Tibial nerve (tissue), 4 donors: ENCODE results near the gene SCN4B. TPM values are rescaled to one million over a fixed set of nuclear protein-coding genes. Genes with fewer than 3 reads are reported as not detected.

ENCODE experiments used
- DNase-seq, 2 donors: peaks; one replicate each; pipeline ENCODE4 v3.0.0-alpha.2; 2019; ENCODE audit warnings: low spot score in 2 of 2
- H3K27ac ChIP-seq, 4 donors: fragments of 200-600 bp; sonication (generic) in 3 of 4; one replicate each; pipeline ENCODE4 v1.5.1; 2017 to 2019; ENCODE audit warnings: mild to moderate bottlenecking in 1 of 4
- H3K27me3 ChIP-seq, 2 donors: fragments of 200-600 bp; sonication (generic) in 1 of 2; one replicate each; pipeline versions ENCODE4 v1.5.1 to v1.6.0; 2017 to 2019
- H3K36me3 ChIP-seq, 3 donors: fragments of 200-600 bp; sonication (generic); one replicate each; pipeline ENCODE4 v1.5.1; 2018 to 2019
- H3K4me1 ChIP-seq, 4 donors: fragments of 200-600 bp; sonication (generic) in 3 of 4; one replicate each; pipeline ENCODE4 v1.5.1; 2017 to 2019
- H3K4me3 ChIP-seq, 4 donors: fragments of 200-600 bp; sonication (generic) in 3 of 4; one replicate each; pipeline ENCODE4 v1.5.1; 2017 to 2019; ENCODE audit warnings: mild to moderate bottlenecking in 1 of 4, moderate library complexity in 1 of 4
- H3K9me3 ChIP-seq, 4 donors: fragments of 200-600 bp; sonication (generic) in 3 of 4; one replicate each; pipeline ENCODE4 v1.5.1; 2017 to 2019
- EP300 ChIP-seq, 2 donors: sonication (generic); formaldehyde crosslinking; IDR thresholded peaks; one replicate each; pipeline ENCODE4 v1.6.1; 2017; ENCODE audit warnings: antibody characterized with exemption in 2 of 2, mild to moderate bottlenecking in 1 of 2
- POLR2A ChIP-seq, 2 donors: fragments of 450-650 bp; IDR thresholded peaks; one replicate each; pipeline ENCODE4 v1.6.1; 2017; ENCODE audit warnings: antibody characterized with exemption in 2 of 2, mild to moderate bottlenecking in 2 of 2, moderate library complexity in 2 of 2
- WGBS, 2 donors: methylation state at CpG; one replicate each; pipeline ENCODE4 v1.1.5; 2018; 5-methylcytosine and 5-hydroxymethylcytosine counted together
- total RNA-seq, 4 donors: library from RNA; depleted of rRNA; stranded (reverse); fragments of >200 nt; gene quantifications; one replicate each; pipeline ENCODE4 v1.1.0, GENCODE V29; 2016
- TF ChIP-seq, protein P1 (sequence below), 5 experiments: fragments of 200-600 bp in 3 of 5; fragments of 450-650 bp in 2 of 5; sonication (generic) in 3 of 5; IDR thresholded peaks; one replicate each; pipeline ENCODE4 v1.5.1; 2016 to 2019; ENCODE audit warnings: antibody characterized with exemption in 5 of 5, mild to moderate bottlenecking in 3 of 5, moderate library complexity in 2 of 5

The SCN4B gene
- total RNA-seq, 4 donors from 2014 or later: 0.66 to 4.1 (median 1.1) TPM

DNA sequence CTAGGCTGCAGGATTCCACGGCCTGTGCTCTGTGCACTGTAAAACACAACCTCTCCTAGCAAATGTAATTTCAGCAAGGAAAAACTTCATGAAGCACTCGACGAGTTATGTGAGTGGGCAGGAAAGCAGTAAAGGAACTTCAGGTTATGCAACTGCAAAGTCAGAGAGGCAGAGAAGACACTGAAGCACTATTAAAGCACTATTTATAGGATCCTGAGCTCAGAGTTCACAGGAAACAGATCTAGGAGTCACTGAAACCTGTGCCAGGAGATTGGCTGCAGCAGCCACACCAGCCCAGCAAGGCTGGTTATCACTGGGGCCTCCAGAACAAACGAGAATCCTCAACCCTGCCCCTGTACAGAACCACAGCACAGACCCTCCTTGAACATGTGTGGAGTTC, 68.4 kb downstream of the SCN4B start:
- no peak for DNase-seq
- no peaks in the 10 kb centered on the region for H3K27me3 ChIP-seq
- no peak overlapping the region for H3K4me3 ChIP-seq
- H3K27ac ChIP-seq: peak overlapping the region in 1 of 4 donors; percentile 7
- peaks cover 0 to 22% (median 0%) of the 10 kb centered on the region in 4 donors for H3K9me3 ChIP-seq
- TF ChIP-seq POLR2A (IDR thresholded peaks at IDR 0.05) (no peak), EP300 (IDR thresholded peaks at IDR 0.05) (no peak)
- TF ChIP-seq, protein P1, sequence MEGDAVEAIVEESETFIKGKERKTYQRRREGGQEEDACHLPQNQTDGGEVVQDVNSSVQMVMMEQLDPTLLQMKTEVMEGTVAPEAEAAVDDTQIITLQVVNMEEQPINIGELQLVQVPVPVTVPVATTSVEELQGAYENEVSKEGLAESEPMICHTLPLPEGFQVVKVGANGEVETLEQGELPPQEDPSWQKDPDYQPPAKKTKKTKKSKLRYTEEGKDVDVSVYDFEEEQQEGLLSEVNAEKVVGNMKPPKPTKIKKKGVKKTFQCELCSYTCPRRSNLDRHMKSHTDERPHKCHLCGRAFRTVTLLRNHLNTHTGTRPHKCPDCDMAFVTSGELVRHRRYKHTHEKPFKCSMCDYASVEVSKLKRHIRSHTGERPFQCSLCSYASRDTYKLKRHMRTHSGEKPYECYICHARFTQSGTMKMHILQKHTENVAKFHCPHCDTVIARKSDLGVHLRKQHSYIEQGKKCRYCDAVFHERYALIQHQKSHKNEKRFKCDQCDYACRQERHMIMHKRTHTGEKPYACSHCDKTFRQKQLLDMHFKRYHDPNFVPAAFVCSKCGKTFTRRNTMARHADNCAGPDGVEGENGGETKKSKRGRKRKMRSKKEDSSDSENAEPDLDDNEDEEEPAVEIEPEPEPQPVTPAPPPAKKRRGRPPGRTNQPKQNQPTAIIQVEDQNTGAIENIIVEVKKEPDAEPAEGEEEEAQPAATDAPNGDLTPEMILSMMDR (IDR thresholded peaks at IDR 0.05): no peak
- no peaks in the 10 kb centered on the region for H3K36me3 ChIP-seq
- 11 to 33% methylated on average over 4 of the region's 4 CpGs for whole genome bisulfite sequencing, 2 donors
- peaks cover 0 to 17% (median 6%) of the 10 kb centered on the region in 4 donors for H3K4me1 ChIP-seq

Other genes with a start within 250 kb of the SCN4B start
- 1 to 10 TPM in 1 of 4 donors, under 1 TPM in 1, not detected in 2; 0.60 to 1.7 TPM for gene TMPRSS13, start 223.4 kb downstream of the SCN4B start, total RNA-seq
- gene IL10RA, start 166.4 kb downstream of the SCN4B start, total RNA-seq: 10 to 100 TPM; 16.7 to 42.0 (median 25.9) TPM
- not detected for gene TMPRSS4, start 75.7 kb downstream of the SCN4B start, total RNA-seq
- gene SMIM35, start 65.9 kb downstream of the SCN4B start, total RNA-seq: not detected
- 1 to 10 TPM in 1 of 4 donors, under 1 TPM in 2, not detected in 1; 0.78 to 1.3 (median 0.87) TPM for gene SCN2B, start 23.8 kb upstream of the SCN4B start, total RNA-seq
- 1 to 10 TPM in 3 of 4 donors, under 1 TPM in 1; 0.60 to 4.5 (median 3.9) TPM for gene JAML, start 72.2 kb upstream of the SCN4B start, total RNA-seq
- 1 to 10 TPM in 3 of 4 donors, under 1 TPM in 1; 0.87 to 3.1 (median 1.9) TPM for gene MPZL3, start 99.5 kb upstream of the SCN4B start, total RNA-seq
- gene MPZL2, start 111.5 kb upstream of the SCN4B start, total RNA-seq: 10 to 100 TPM in 3 of 4 donors, 1 to 10 TPM in 1; 6.7 to 53.7 (median 27.0) TPM
- gene CD3E, start 151.9 kb upstream of the SCN4B start, total RNA-seq: 1 to 10 TPM in 1 of 4 donors, under 1 TPM in 2, not detected in 1; 0.78 to 3.6 (median 0.90) TPM
- gene CD3D, start 189.9 kb upstream of the SCN4B start, total RNA-seq: 1 to 10 TPM in 1 of 4 donors, not detected in 3; 1.1 TPM
- 1 to 10 TPM in 2 of 4 donors, under 1 TPM in 1, not detected in 1; 0.44 to 1.5 (median 1.4) TPM for gene CD3G, start 191.5 kb upstream of the SCN4B start, total RNA-seq
- gene UBE4A, start 206.8 kb upstream of the SCN4B start, total RNA-seq: 10 to 100 TPM; 38.4 to 48.5 (median 41.4) TPM
- gene ATP5MG, start 248.8 kb upstream of the SCN4B start, total RNA-seq: 10 to 100 TPM; 22.4 to 51.5 (median 34.4) TPM